ENCODE measurements around the gene NRP1.
"Not testable (repeated sequence)": the region's sequence is repeated elsewhere in the genome, so short reads cannot be mapped to it uniquely, and the experiment has no call there.

NRP1 gene

DNA sequence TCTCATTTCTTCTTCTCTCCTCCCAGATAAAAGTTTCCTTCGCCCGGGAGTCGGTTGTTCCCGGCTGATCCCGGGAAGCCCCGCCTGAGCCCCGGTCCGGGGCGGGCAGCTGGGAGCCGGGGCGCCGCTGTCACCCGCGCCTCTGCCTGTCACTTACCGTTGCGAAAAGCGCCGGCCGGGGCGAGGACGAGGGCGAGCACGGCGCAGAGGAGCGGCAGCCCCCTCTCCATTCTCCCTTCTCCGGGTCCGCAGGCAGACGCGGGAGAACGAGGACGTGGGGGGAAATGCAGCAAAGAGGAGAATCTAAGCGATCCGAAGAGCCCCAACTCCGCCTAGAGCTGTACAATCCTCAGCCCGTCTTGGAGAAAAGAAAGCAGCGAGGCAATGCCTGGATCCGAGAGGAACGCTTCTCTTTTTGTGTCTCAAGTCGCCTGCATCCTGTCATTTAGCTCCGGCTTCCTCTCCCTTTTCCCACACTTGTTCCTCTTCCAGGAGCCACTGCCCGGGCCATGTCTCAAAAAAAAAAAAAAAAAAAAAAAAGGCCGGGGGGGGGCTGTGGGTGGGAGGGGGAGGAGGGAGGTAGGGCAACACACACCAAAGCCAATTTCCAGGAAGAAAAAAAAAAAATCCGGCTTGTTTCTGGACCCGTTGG, at the start of gene NRP1:
TSS of gene NRP1 (minus strand) at position 515 of the 652 bp plus-strand sequence. CDS start at position 230, 285 bp downstream.
- in situ Hi-C loops (cut with MboI; ENCODE audit: low sequenced_read_pairs) = no loop called here

DNA sequence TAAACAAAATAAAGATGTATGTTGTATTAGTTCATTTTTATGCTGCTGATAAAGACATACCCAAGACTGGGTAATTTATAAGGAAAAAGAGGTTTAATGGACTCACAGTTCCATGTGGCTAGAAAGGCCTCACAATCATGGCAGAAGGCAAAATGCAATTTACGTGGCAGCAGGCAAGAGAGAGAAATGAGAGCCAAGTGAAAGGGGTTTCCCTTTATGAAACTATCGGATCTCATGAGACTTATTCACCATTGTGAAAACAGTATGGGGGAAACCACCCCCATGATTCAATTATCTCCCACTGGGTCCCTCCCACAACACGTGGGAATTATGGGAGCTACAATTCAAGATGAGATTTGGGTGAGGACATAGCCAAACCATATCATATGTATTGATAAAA, 49.7 kb upstream of the NRP1 start:
- in situ Hi-C loops (cut with MboI; ENCODE audit: low sequenced_read_pairs) = not testable (repeated sequence)

DNA sequence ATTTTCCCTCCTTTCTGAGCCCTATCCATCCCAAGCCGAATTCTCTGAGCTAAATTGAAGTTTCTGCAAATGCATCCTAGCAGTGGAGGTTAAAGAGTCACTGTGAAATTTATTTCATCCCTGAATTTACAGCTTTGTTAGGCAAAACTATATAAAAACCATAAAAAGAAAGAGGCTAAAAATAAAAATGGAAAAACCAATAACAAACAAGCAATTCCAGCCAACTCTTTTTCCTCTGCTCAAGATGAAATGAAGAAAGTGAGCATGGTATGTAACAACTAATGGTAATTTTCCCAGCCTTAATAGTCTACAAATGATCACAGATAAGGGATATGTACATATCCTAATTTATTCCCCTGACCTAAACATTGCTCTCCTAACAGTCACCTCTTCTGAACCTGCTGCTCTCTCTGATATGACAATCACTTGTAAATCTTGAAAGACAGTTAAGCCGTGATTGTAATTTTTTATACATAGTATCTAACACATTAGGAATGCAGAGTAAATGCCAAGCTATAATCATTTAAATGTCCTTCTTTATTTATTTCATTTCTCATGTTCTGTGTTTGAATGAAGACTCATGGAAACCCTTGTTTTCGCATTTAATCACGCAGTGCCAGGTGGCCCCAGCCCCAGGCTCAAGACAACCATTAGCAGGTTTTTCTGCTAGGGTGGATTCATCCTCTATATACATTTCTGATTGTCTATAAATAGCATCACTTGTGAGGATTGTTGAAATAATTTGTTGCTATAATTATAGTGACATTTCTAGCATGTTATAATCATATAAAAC, 48.6 kb upstream of the NRP1 start:
- in situ Hi-C loops (cut with MboI; ENCODE audit: low sequenced_read_pairs) = no loop called here

DNA sequence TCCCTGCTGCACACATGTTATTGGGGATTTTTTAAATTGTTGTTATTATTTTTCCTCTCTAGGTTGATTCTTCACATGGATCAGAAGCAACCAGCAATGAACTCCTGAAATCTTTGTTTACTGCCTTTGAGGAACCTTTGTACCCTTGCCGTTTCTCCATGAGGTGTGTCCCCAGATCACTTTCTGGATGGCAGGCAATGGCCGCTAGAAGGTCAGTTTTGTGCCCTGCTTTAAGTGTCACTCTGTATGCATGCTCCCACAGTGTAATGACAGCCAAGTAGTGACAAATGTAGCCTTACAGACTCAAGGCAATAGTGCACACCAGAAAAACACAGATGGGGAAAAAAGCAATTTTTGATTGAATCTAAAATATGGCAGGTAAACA, 47.7 kb upstream of the NRP1 start:
- in situ Hi-C loops (cut with MboI; ENCODE audit: low sequenced_read_pairs) = no loop called here

DNA sequence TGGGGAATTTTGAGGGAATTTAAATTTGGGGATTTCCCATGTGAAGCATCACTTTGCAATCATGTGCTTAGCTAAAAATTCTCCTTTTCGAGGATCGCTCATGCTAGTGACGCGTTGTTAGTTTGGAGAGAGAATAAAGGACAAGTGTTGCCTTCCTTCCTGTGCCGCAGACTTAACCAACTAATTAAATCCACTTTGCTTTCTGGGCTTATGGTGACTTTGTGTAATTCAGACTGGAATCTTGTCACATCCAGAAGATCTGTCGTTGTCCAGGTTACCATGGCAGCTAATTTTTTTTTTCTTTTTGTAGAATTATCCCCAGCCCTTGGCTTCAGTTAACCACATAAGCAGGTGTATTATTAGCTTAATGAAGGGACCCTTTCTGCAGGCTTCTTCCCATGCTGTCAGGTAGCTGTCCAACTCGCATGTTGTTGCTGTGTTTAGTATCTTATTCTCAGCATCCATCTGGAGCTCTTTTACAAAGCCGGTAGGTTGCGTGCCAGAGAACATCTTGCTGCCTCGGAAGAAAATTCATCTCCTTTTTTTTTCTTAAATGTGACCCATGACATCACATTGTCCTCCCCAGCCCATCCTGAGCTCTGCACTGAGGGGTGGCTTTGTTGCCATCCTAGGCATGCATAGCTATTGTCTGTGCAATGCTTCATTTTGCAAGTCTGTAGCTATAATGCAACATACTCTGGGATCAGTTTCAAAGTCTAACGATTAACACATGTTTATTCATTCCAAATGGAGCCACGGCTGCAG, 47.2 kb upstream of the NRP1 start:
- in situ Hi-C loops (cut with MboI; ENCODE audit: low sequenced_read_pairs) = no loop called here

DNA sequence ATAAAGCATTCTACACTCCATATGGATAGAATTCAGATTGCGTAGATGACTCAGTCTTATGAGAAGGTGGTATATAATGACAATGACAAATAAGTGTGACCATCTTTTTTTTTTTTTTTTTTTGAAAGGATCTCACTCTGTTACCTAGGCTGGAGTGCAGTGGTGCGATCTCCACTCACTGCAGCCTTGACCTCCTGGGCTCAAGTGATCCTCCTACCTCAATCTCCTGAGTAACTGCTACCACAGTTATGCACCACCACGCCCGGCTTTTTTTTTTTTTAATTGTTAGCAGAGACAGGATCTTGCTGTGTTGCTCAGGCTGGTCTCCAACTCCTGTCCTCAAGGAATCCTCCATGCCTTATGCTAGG, 43.2 kb upstream of the NRP1 start:
- in situ Hi-C loops (cut with MboI; ENCODE audit: low sequenced_read_pairs) = no loop called here

DNA sequence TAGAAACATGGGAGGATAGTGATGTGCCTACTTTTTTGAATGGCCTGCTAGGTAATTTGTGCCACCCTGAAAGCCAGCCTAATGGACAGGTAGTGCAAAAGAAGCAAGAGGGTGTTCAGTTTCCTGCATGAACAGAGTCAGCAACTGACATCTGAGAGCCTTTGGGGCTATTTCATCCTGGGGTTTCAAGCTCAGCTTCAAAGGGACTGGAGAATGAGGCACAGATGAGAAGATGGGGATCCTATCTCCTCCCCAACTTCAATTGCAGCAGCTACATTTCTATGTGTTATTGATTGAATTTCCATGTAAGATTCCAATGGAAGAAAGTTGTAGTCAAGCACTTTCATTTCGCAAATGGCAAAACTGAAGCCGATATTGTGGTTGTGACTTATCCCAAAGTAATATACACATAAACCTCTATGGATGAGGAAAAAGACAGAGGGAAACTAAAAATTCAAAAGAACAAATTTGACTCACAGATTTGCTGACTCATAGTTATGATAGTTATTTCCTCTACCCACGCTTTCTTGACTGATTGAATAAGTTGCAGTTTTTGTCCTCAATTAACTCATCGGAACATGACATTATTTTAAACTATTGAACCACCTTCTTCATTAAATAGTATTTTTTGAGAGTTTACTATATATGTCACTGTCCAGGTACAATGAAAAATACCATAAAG, 42.6 kb upstream of the NRP1 start:
- in situ Hi-C loops (cut with MboI; ENCODE audit: low sequenced_read_pairs) = no loop called here

DNA sequence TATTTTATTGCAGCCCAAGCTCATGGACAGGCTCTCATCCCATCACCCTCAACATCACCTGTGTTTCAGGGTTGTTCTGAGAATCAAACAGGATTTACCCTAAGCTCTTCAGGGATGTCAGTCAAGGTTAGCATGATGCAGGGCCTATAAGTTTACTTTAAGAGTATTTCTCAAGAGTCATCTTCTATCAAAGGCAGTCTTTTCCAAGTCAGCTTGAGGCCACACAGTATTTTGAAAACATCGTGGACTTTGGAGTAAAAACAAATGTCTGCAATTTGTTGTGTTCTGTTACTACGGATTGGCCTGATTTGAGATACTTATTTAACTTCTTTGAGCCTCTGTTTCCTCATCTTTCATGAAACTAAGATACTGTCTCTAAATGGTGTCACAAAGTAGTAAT, 42.0 kb upstream of the NRP1 start:
- in situ Hi-C loops (cut with MboI; ENCODE audit: low sequenced_read_pairs) = no loop called here

DNA sequence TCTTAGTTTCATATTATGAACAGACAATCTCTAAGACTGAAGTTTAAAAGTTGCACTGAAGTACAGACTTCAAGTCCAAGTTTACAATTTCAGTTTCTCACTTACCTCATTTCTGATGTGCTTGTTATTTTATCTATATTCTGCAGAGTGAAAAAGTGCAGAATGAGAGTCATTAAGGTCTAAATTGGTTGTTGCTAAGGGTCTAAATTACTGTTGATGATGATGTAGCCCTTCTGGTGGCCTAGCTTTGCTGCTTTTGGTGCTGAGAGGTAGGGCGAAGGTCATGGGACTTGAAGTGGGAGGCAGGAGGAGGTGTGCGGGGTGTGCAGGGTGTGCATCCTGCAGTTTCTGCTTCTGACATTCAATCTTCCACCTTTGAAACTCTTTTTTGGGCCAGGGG, 38.8 kb upstream of the NRP1 start:
- in situ Hi-C loops (cut with MboI; ENCODE audit: low sequenced_read_pairs) = no loop called here

DNA sequence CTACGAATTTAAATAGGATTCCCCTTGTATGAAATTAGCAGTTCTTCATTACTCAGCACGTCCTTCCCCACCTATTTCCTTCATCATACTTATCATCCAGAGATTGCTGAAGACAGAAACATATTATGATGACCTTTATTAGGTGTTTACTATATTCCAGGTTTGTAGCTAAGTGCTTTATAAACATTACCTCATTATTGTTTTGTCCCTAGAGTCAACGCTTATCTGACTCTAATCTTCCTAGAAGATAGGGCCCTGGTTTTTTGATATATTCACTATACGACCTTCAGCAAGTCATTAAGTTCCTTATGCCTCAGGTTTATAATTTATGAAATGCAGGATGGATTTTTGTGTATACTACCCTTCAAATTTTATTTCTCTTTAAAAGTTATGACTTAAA, 36.8 kb upstream of the NRP1 start:
- in situ Hi-C loops (cut with MboI; ENCODE audit: low sequenced_read_pairs) = no loop called here

DNA sequence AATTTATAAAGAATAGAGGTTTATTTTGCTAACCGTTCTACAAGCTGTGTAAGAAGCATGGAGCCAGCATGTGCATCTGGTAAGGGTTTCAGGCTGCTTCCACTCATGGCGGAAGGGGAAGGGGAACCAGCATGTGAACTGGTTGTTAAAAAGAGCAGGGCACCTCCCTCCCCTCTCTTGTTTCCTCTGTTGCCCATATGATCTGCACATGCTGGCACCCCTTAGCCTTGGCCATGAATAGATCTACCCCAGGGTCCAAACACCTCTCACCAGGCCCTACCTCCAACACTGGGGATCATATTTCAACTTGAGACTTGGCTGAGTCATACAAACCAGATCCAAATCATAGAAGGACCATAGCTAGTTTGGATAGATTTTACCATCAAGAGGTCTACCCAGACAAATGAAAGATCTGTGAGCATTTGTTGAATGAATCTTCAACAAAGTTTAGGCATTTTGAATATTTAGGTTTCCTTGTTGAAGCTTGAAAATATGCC, 36.0 kb upstream of the NRP1 start:
- in situ Hi-C loops (cut with MboI; ENCODE audit: low sequenced_read_pairs) = no loop called here

DNA sequence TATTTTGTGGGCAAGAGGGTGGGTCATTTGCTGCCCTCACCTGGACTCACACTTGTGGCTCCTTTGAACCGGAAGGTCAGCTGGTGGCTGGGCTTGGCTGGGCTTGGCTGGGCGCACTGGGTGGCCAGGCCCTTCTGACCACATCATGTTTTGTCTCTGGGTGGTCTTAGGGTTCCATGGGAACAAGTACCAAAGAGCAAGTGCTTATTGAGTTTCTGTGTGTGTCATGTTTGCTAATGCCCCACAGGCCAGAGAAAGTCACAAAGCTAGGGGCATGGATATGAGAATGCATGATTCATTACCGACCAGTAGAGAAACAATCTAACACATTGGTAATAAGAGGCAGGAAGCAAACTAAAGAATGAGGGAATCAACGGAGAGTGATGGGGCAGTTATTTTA, 33.6 kb upstream of the NRP1 start:
- in situ Hi-C loops (cut with MboI; ENCODE audit: low sequenced_read_pairs) = no loop called here

DNA sequence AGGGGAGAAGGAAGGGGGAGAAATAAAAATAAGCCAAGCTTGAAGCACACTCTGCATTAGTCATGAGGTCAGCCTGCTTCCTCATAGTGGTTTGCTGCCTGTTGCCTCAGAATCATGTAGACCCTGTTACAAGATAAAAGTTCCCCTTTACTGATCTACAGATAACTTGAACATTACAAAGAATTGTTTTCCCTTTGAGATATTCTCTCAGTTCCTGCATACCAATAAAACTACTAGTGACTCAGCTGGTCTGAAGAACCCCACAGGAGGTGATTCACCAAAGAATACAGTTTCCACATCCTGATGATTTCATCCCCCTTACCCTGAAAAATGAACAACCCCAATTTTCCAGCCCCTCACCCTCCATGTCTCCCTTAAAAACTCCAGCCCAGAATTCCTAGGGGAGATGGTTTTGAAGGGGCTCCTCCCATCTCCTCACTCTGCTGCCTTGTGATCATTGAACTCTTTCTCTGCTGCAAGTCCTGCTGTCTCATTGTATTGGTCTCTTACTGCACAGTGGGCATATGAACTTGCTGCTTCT, 31.5 kb upstream of the NRP1 start:
- in situ Hi-C loops (cut with MboI; ENCODE audit: low sequenced_read_pairs) = no loop called here

DNA sequence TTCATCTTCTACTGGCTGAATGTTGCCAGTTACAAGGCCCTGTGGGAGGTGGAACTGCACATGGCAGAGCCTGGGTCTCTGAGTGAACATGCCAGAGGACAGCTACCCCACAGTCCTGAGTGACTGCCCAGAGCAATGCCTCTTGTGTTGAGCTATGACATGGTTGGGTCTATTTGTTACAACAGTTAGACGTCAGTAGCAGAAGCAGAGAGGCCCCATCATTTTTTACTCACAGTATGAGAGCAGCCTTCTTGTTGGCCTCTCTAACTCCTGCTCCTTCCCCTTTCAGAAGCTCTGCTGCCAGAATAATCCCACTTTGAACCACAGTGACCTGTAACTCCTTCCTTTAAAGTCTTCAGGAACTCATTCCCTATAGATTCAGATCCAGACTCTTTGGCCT, 30.8 kb upstream of the NRP1 start:
- in situ Hi-C loops (cut with MboI; ENCODE audit: low sequenced_read_pairs) = no loop called here

DNA sequence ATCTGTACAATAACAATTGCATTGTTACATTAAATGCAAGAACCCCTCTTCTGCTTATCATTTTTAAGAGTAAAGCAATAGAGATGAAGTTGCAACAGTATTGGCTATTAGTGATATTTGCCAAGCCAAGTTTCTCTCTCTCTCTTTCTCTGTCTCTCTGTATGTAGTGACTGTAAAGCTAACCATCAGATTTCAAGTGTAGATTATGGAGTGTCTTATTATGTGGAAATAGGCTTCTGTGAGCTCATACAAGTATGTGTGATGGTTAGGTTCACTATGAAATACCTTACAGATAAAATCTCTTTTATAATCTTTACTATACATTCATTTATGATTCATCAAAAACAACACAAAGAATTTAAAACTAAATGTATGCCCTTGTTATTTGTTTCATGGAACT, 28.6 kb upstream of the NRP1 start:
- in situ Hi-C loops (cut with MboI; ENCODE audit: low sequenced_read_pairs) = no loop called here

DNA sequence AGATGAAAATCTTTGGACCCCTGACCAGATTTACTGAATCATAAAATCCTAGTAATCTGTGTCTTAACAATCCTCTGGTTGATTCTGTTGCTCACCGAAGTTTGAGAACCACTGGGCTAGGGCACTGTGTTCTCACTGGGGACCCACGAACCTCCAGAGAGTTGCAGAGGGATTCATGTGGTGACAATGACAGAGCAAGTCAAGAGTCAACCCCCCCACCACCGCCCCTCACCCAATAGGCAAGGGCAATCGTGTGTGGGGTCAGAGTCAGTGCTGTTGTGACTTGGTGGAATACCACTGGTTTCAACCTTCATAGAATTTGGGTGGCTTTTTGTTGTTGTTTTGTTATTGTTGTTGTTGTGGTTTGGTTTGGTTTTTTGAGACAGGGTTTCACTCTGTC, 23.5 kb upstream of the NRP1 start:
- in situ Hi-C loops (cut with MboI; ENCODE audit: low sequenced_read_pairs) = no loop called here

DNA sequence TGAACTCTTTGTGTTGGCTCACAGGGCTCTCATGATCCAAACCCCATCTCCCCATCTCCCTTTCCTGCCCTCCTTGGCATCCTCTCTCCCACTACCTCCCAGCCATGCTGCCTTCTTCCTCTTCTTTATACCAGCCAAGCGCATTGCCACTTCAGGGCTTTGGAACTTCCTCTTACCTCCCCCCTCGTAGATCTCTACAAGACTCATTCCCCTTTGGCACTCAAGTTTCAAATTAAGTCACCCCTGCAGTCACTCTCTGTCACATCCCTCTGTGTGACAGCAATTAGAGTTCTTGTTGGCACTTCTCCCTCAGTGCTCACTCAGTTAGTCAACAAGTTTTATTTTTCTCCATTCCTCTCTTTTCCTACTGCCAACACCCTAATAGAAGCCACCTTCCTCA, 20.8 kb upstream of the NRP1 start:
- in situ Hi-C loops (cut with MboI; ENCODE audit: low sequenced_read_pairs) = no loop called here

DNA sequence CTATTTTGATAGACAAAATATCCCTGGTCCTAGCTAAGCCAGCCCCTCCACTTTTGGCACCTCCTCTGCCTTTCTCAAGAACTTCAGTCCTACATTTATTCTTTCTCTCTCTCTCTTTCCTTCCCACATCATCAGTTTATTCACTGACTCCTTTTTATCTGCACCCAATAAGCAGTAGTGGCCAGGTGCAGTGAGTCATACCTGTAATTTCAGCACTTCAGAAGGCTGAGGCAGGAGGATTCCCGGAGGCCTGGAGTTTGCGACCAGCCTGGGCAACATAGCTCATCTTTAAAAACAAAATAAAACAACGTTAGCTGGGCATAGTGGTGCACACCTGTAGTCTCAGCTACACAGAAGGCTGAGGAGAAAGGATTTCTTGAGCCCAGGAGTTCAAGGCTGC, 19.4 kb upstream of the NRP1 start:
- in situ Hi-C loops (cut with MboI; ENCODE audit: low sequenced_read_pairs) = no loop called here

DNA sequence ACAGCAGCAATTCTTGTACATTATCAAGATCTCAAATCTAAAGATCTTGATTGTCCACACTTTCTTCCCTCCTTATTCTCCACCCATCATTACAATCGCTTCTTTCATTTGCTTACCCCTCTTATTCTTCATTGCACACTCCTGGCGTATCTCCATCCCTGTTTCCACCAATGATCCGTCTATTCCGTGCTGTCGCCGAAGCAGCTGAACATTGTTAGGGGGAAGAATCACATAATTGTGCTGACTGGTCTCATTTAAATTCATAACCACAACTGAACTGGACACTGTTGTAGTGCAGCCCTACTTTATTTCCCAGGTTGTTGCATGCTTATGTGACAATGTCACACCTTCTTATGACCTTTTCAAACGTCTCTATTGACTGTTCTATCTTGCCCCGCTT, 18.9 kb upstream of the NRP1 start:
- in situ Hi-C loops (cut with MboI; ENCODE audit: low sequenced_read_pairs) = no loop called here

DNA sequence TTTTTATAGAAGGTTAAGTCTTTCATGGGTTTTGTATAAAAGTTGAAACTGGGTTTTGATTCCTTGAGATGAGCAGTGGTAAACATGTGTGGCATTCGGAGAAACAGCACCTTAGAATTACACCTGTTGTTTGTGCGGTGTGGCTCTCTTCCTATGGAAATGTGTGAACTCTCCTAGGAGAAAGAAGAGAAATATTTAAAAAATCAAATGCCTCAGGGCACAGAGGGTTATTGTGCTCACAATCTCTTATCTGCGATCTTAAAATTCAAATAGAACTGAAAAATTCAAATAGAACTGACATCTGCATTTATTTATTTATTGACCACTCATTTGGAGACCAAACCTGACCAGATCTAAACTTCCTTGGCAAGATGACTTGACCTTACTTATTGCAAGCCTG, 18.1 kb upstream of the NRP1 start:
- in situ Hi-C loops (cut with MboI; ENCODE audit: low sequenced_read_pairs) = no loop called here

DNA sequence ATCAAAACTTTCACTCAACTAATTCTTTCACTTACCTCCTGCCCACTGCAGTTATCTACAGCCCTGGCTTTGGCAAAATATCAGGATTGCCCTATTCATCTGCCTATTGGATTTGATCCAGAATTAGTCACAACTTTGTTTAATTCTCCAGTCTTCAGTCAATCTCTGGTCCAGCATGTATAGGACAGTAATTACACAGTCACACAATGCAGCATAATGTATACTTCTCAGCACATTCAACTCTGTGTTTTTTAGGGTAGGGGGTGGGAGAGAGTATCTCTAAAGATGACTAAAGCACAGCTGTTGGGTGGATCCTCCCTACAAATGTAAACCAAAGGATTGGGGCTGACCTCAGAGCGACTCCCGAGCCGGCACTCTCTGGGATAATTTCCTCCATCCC, 17.7 kb upstream of the NRP1 start:
- in situ Hi-C loops (cut with MboI; ENCODE audit: low sequenced_read_pairs) = no loop called here

All from HL-60/S4 treated with phorbol 12-myristate 13-acetate at 8.2 ng/mL for 4 days and 3 days (cell line).